ENCODE measurements around the gene AFG3L2.

DNA sequence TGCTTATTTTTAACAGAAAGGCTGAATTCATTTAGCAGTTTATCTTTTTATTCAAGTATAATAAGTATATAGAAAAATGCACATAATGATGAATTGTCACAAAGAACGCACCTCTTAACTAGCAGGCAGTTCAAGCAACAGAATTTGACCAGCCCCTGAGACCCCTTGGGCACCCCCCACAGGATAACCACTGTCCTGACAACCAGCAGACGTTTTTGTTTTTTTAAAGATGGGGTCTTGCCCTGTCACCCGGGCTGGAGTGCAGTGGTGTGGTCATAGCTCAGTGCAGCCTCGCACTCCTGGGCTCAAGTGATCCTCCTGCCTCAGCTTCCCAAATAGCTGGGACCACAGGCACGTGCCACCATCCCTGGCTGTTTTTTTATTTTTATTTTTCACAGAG is 44.7 kb upstream of the AFG3L2 start:
- TF ChIP-seq, protein P1, sequence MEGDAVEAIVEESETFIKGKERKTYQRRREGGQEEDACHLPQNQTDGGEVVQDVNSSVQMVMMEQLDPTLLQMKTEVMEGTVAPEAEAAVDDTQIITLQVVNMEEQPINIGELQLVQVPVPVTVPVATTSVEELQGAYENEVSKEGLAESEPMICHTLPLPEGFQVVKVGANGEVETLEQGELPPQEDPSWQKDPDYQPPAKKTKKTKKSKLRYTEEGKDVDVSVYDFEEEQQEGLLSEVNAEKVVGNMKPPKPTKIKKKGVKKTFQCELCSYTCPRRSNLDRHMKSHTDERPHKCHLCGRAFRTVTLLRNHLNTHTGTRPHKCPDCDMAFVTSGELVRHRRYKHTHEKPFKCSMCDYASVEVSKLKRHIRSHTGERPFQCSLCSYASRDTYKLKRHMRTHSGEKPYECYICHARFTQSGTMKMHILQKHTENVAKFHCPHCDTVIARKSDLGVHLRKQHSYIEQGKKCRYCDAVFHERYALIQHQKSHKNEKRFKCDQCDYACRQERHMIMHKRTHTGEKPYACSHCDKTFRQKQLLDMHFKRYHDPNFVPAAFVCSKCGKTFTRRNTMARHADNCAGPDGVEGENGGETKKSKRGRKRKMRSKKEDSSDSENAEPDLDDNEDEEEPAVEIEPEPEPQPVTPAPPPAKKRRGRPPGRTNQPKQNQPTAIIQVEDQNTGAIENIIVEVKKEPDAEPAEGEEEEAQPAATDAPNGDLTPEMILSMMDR (IDR thresholded peaks at IDR 0.05) = no peak
- no peak for TF ChIP-seq POLR2A (IDR thresholded peaks at IDR 0.05)
